ENCODE results near the gene IFIT1B. TPM values are rescaled to one million over a fixed set of nuclear protein-coding genes. Genes with fewer than 3 reads are reported as not detected.

IFIT1B gene
- total and polyA plus RNA-seq, 8 donors: 0.05 TPM; not detected in 7

GRCh38 chr10:89332123-89332633 lies 45.7 kb upstream of the IFIT1B start:
- peak; percentile 26 for FAIRE-seq
- 4 to 14% methylated on average over 5 of the region's 5 CpGs for WGBS, 2 donors
- Histone ChIP-seq H3K36me3 (no peaks in the 10 kb centered on the region), H3K9me3 (no peaks in the 10 kb centered on the region), H3K27ac (peak overlapping the region; percentile 7 to 77 (median 54)), H3K4me1 (peaks cover 0 to 22% (median 0%) of the 10 kb centered on the region in 3 donors), H3K4me3 (peak overlapping the region in 2 of 4 donors; percentile 0 to 32), H3K27me3 (no peaks in the 10 kb centered on the region)
- no peak for DNase-seq
- peak; percentile 49 to 77 (median 72) for ATAC-seq
- TF ChIP-seq CTCF (IDR thresholded peaks at IDR 0.05): no peak
- intact Hi-C loops (cut with DNase I): no loop called here

DNA sequence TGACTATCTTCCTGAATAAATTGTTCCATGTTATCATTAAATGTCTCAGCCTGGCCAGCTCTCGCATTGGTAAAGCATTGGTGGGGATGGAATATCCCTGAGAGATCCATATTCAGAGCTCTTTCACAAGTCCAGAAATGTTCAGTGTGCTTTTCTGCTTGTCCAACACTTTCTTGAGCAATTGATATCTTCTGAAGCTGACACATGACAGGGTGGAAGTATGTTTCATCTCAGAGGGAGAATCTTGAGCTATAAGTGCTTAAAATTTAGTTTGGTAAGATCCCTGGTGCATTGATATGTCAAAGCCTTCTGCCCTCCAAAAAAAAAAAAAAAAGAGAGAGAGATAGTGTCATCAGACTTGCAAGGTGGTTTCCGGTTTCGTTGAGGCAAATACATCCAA lies 42.6 kb upstream of the IFIT1B start:
- Histone ChIP-seq H3K36me3 (peaks cover 0 to 4% (median 0%) of the 10 kb centered on the region in 3 donors), H3K4me1 (peaks cover 0 to 14% (median 0%) of the 10 kb centered on the region in 3 donors), H3K27me3 (no peaks in the 10 kb centered on the region), H3K27ac (no peak overlapping the region), H3K4me3 (no peak overlapping the region), H3K9me3 (no peaks in the 10 kb centered on the region)
- no peak for DNase-seq
- intact Hi-C loops (cut with DNase I): no loop called here
- 93% methylated on average over 3 of the region's 3 CpGs for WGBS, 2 donors
- ATAC-seq: no peak
- no peak for FAIRE-seq
- TF ChIP-seq CTCF (IDR thresholded peaks at IDR 0.05): no peak

GRCh38 chr10:89336241-89336640 lies 41.6 kb upstream of the IFIT1B start:
- 90 to 93% methylated on average over 3 of the region's 3 CpGs for WGBS, 2 donors
- peaks cover 0 to 4% (median 0%) of the 10 kb centered on the region in 3 donors for H3K36me3 ChIP-seq
- DNase-seq (no peak), FAIRE-seq (no peak), ATAC-seq (no peak)
- H3K27me3 ChIP-seq: no peaks in the 10 kb centered on the region
- intact Hi-C loops (cut with DNase I): no loop called here
- H3K4me1 ChIP-seq: peaks cover 0 to 14% (median 0%) of the 10 kb centered on the region in 3 donors
- H3K4me3 ChIP-seq: no peak overlapping the region
- no peak overlapping the region for H3K27ac ChIP-seq
- no peak for TF ChIP-seq CTCF (IDR thresholded peaks at IDR 0.05)
- no peaks in the 10 kb centered on the region for H3K9me3 ChIP-seq

GRCh38 chr10:89337484-89337883 lies 40.4 kb upstream of the IFIT1B start:
- H3K9me3 ChIP-seq: no peaks in the 10 kb centered on the region
- FAIRE-seq (no peak), DNase-seq (no peak), ATAC-seq (no peak)
- H3K4me1 ChIP-seq: peaks cover 0 to 14% (median 0%) of the 10 kb centered on the region in 3 donors
- H3K4me3 ChIP-seq: no peak overlapping the region
- H3K36me3 ChIP-seq: peaks cover 0 to 4% (median 0%) of the 10 kb centered on the region in 3 donors
- intact Hi-C loops (cut with DNase I): no loop called here
- 92 to 94% methylated on average over 6 of the region's 6 CpGs for WGBS, 2 donors
- no peak for TF ChIP-seq CTCF (IDR thresholded peaks at IDR 0.05)
- no peak overlapping the region for H3K27ac ChIP-seq
- H3K27me3 ChIP-seq: no peaks in the 10 kb centered on the region

- DNase-seq (no peak), ATAC-seq (no peak), FAIRE-seq (no peak)
- Histone ChIP-seq H3K27me3 (no peaks in the 10 kb centered on the region), H3K4me3 (no peak overlapping the region), H3K9me3 (no peaks in the 10 kb centered on the region), H3K27ac (no peak overlapping the region), H3K4me1 (peaks cover 0 to 4% (median 0%) of the 10 kb centered on the region in 3 donors), H3K36me3 (peaks cover 0 to 4% (median 0%) of the 10 kb centered on the region in 3 donors)
- WGBS, 2 donors: 94 to 96% methylated on average over 3 of the region's 3 CpGs
- no peak for TF ChIP-seq CTCF (IDR thresholded peaks at IDR 0.05)
- intact Hi-C loops (cut with DNase I): no loop called here
Observed at GRCh38 chr10:89338713-89339112, 39.1 kb upstream of the IFIT1B start.

Data from pancreas (tissue), 10 donors.